AG10803 (cell line): Measurements from ENCODE around the gene TCEAL6.
"Not testable (repeated sequence)": the region's sequence is repeated elsewhere in the genome, so short reads cannot be mapped to it uniquely, and the experiment has no call there.

Source experiments
- DNase-seq: peaks from one replicate; pipeline ENCODE4 v3.0.0; 2010; ENCODE audit warnings: low read depth
- H3K4me3 ChIP-seq: 2 replicates; pipeline ENCODE4 v1.5.1; 2011; ENCODE audit warnings: mild to moderate bottlenecking, low read length, control low read depth
- CTCF ChIP-seq: conservative IDR thresholded peaks from 2 replicates; pipeline ENCODE4 v1.5.1; 2011; ENCODE audit warnings: mild to moderate bottlenecking, low read length, control low read depth, inconsistent platforms

Gene TCEAL6

DNA sequence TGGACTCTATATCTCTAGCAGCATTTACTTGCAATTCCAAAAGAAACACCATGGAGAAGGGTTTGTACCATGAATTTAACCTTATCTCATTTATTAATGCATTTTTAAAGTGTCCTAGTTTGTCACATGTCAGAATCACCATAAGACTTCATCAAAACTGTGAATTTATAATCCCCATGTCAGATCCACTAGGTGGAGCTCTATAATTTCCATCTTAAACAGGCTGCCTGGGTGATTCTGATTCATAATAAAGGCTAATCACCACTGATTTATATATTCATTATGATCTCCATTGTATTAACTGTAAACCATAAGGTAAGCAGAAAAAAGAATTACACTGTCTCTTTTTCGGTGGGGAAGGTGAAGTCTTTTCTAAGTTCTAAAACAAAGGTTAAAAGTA, 12.8 kb downstream of the TCEAL6 start:
- peak; percentile 1 for DNase-seq
- no peak overlapping the region for H3K4me3 ChIP-seq
- peak; percentile 35 for TF ChIP-seq CTCF

DNA sequence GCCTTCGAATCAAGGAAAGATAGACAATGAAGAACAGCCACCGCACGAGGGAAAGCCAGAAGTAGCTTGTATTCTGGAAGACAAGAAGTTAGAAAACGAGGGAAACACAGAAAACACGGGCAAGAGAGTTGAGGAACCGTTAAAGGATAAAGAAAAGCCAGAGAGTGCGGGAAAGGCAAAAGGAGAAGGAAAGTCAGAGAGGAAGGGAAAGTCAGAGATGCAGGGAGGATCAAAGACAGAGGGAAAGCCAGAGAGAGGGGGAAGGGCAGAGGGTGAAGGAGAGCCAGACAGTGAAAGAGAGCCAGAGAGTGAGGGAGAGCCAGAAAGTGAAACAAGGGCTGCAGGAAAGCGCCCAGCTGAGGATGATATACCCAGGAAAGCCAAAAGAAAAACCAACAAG, 15.4 kb downstream of the TCEAL6 start:
- no peak overlapping the region for H3K4me3 ChIP-seq
- TF ChIP-seq CTCF: no peak
- no peak for DNase-seq

DNA sequence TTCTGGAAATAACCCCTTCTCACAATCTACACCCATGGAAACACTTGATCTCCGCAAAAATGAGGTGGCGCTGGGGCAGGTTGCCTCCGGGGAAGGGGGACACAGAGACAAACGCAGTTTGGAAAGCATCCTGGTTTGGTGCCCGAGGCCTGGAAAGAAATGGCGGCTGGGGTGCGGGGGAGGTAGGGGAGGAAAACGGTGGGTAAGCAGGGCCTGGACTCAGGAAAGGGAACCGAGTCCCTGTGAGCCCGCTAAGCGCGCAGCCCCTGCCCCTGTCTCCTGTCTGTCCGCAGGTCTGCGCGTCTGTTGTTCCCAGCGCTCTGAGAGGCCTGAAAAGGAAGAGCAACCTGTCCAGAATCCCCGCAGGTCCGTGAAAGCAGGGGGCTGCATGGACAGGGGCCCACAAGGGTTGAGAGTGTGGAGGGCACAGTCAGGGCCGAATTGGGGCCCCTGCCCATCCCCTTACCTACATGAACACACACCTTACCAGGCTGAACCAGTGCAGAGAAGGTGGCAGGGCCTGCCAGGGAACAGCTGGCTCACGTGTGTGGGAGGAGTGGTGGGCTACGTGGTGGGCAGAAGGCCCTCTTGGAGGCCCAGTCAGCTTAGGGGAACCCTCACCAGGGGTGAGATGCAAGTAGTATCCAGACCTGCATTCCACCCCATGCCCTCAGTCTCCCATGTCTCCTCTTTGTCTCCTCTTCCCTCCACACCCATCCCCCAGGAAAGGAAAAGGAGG, 16.0 kb downstream of the TCEAL6 start:
- not testable (repeated sequence) for DNase-seq, H3K4me3 ChIP-seq

DNA sequence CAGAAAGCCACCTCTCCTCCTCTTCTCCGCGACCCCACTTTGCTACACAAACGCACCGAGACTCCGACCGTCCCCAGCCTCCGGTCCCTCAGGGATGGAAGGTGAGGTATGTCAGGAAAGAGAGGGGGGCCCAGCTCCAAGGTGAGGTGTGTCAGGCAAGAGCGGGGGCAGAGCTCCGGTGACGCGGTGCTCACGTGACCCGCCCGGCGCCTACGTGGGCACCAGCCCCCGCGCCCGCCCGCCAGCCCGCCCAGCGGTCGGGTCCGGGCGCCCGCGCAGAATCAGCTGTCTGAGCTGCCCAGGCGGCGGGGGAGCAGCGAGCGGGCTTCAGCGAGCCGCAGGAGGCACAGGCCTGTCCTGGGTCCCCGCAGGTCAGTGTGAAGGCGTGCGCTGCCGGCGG, 16.8 kb downstream of the TCEAL6 start, which contains the start of gene TCEAL2:
TCEAL2 (plus strand) TSS at position 244 of the 400 bp plus-strand sequence. CDS start 1,152 bp downstream, outside the sequence.
- DNase-seq, H3K4me3 ChIP-seq: not testable (repeated sequence)

DNA sequence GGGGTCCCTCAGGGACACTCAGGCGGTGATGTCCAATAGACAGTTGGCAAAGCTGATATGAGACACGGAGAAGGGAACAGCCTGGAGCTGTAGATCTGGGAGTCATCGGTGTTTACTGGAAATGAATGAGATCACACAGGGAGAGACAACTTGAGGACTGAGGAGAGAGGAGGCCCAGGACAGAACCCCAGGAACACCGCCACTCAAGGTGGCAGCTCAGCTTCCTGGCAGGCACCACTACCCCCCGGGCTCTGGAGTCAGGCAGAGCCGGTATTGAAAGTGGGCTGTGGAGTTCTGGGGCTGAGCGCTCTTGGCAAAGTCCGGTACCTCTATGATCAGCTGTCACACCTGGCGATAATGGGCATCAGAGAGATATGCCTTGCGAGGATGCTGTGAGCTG, 17.3 kb downstream of the TCEAL6 start:
- not testable (repeated sequence) for DNase-seq, H3K4me3 ChIP-seq

DNA sequence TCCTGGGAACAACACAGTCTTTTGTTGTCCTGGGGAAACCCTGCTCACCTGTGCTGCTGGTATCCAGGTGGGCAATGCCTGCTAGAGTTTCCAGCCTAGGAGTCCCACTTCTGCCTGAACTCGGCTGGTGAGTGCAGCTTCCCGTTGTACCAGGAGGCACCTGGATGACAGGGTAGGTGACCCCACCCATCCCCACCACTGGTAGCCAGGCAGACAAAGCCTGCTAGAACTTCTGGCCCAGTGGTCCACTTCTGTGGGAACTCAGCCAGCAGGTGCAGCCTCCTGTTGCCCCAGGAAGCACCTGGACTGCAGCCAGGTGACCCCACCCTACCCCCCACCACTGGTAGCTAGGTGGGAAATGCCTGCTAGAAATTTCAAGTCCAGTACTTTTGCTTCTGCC, 26.5 kb downstream of the TCEAL6 start:
- H3K4me3 ChIP-seq: no peak overlapping the region
- TF ChIP-seq CTCF: no peak
- DNase-seq: no peak

- TF ChIP-seq CTCF: no peak
- no peak overlapping the region for H3K4me3 ChIP-seq
- DNase-seq: no peak
Measured at GRCh38 chrX:102113367-102113766, 28.9 kb downstream of the TCEAL6 start.
